ENCODE data around the gene PNPLA2.

Gene PNPLA2

GRCh38 chr11:832529-833113 is 13.9 kb downstream of the PNPLA2 start, which contains the start of gene CD151:
Gene CD151, plus strand, starts transcription at chr11:832952. Its CDS starts 3,118 bp downstream, at chr11:836070.
- peak; percentile 51 for DNase-seq

GRCh38 chr11:833114-833791 is 14.5 kb downstream of the PNPLA2 start:
- no peak for DNase-seq

GRCh38 chr11:833849-834311 is 15.2 kb downstream of the PNPLA2 start:
- no peak for DNase-seq

GRCh38 chr11:834371-835316 is 15.9 kb downstream of the PNPLA2 start:
- DNase-seq, result no peak

GRCh38 chr11:836274-836673 is 17.6 kb downstream of the PNPLA2 start:
- DNase-seq, result no peak

GRCh38 chr11:836700-837099 is 18.0 kb downstream of the PNPLA2 start:
- DNase-seq, result no peak

- DNase-seq, result no peak
These were observed 18.7 kb downstream of the PNPLA2 start for GRCh38 chr11:837189-837989.

GRCh38 chr11:837990-838307 is 19.2 kb downstream of the PNPLA2 start:
- DNase-seq, result no peak

GRCh38 chr11:838441-839279 is 19.9 kb downstream of the PNPLA2 start:
- no peak for DNase-seq

GRCh38 chr11:839280-839623 is 20.5 kb downstream of the PNPLA2 start:
- no peak for DNase-seq

GRCh38 chr11:839875-840617 is 21.3 kb downstream of the PNPLA2 start:
- no peak for DNase-seq

- no peak for DNase-seq
These were observed 23.3 kb downstream of the PNPLA2 start for GRCh38 chr11:841981-842369.

- peak; percentile 90 for DNase-seq
These were observed 23.8 kb downstream of the PNPLA2 start, which contains the start of the genes POLR2L and TSPAN4 for GRCh38 chr11:842370-843002. Gene POLR2L, minus strand, starts transcription at chr11:842529. Its CDS starts 21 bp downstream, at chr11:842508. Gene TSPAN4, plus strand, starts transcription at chr11:842852. Its CDS starts 7,453 bp downstream, at chr11:850305.

GRCh38 chr11:843086-843734 is 24.5 kb downstream of the PNPLA2 start:
- DNase-seq, result no peak

- DNase-seq, result no peak
These were observed 25.3 kb downstream of the PNPLA2 start for GRCh38 chr11:843818-844692.

- DNase-seq, result peak; percentile 37
These were observed 26.3 kb downstream of the PNPLA2 start for GRCh38 chr11:844693-845644.

GRCh38 chr11:845872-846495 is 27.3 kb downstream of the PNPLA2 start:
- DNase-seq, result no peak
